Ovary (tissue), 3 donors: ENCODE data around the gene GDI2.

ENCODE experiments used
- POLR2A ChIP-seq: fragments of 450-650 bp; IDR thresholded peaks from one replicate; pipeline ENCODE4 v1.6.1; 2017; ENCODE audit warnings: antibody characterized with exemption, mild to moderate bottlenecking, moderate library complexity
- TF ChIP-seq, protein P1 (sequence below), 3 donors: fragments of 450-650 bp in 2 of 3; fragments of 200-600 bp in 1 of 3; IDR thresholded peaks; one replicate each; pipeline versions ENCODE4 v1.5.1 to v1.8.0; 2016 to 2022; ENCODE audit warnings: antibody characterized with exemption in 3 of 3, mild to moderate bottlenecking in 1 of 3
- donor health status: DM: no; HTN: no; CAD: no.

DNA sequence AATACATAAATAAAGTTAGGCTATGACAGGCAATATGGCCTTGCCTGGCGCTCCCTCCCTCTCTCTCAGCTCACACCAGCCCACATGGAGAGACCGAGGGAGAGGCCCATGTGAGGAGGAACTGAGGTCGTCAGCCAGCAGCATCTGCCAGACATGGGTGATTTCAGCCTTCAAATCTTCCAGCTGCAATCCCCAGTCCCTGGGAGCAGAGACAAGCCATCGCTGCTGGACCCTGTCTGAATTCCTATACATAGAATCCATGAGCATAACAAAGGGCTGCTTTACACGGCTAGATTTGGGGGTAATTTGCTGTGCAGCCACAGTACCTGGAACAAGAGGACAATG, 40.9 kb upstream of the GDI2 start:
- TF ChIP-seq, protein P1, sequence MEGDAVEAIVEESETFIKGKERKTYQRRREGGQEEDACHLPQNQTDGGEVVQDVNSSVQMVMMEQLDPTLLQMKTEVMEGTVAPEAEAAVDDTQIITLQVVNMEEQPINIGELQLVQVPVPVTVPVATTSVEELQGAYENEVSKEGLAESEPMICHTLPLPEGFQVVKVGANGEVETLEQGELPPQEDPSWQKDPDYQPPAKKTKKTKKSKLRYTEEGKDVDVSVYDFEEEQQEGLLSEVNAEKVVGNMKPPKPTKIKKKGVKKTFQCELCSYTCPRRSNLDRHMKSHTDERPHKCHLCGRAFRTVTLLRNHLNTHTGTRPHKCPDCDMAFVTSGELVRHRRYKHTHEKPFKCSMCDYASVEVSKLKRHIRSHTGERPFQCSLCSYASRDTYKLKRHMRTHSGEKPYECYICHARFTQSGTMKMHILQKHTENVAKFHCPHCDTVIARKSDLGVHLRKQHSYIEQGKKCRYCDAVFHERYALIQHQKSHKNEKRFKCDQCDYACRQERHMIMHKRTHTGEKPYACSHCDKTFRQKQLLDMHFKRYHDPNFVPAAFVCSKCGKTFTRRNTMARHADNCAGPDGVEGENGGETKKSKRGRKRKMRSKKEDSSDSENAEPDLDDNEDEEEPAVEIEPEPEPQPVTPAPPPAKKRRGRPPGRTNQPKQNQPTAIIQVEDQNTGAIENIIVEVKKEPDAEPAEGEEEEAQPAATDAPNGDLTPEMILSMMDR (IDR thresholded peaks at IDR 0.05), result no peak
- TF ChIP-seq POLR2A, result no peak
